Measurements from ENCODE around the gene DENND2A.
"Not testable (repeated sequence)": the region's sequence is repeated elsewhere in the genome, so short reads cannot be mapped to it uniquely, and the experiment has no call there.

Gene DENND2A

GRCh38 chr7:140581411-140581810 is 59.2 kb downstream of the DENND2A start:
- DNase-seq = no peak

- no peak for DNase-seq
Measured at GRCh38 chr7:140577651-140578050, 63.0 kb downstream of the DENND2A start.

GRCh38 chr7:140576589-140576988 is 64.0 kb downstream of the DENND2A start:
- no peak for DNase-seq

GRCh38 chr7:140571538-140572122 is 69.0 kb downstream of the DENND2A start:
- DNase-seq = no peak

GRCh38 chr7:140570120-140570519 is 70.5 kb downstream of the DENND2A start:
- no peak for DNase-seq

- no peak for DNase-seq
Measured at GRCh38 chr7:140568021-140568813, 72.4 kb downstream of the DENND2A start.

- not testable (repeated sequence) for DNase-seq
Measured at GRCh38 chr7:140566186-140566585, 74.4 kb downstream of the DENND2A start.

GRCh38 chr7:140565761-140566160 is 74.9 kb downstream of the DENND2A start:
- DNase-seq = not testable (repeated sequence)

GRCh38 chr7:140564643-140565042 is 76.0 kb downstream of the DENND2A start:
- DNase-seq = no peak

- no peak for DNase-seq
Measured at GRCh38 chr7:140562926-140563481, 77.6 kb downstream of the DENND2A start.

GRCh38 chr7:140559410-140559809 is 81.2 kb downstream of the DENND2A start:
- no peak for DNase-seq

GRCh38 chr7:140557809-140558518 is 82.6 kb downstream of the DENND2A start:
- no peak for DNase-seq

GRCh38 chr7:140557069-140557468 is 83.5 kb downstream of the DENND2A start:
- no peak for DNase-seq

GRCh38 chr7:140553236-140553635 is 87.4 kb downstream of the DENND2A start:
- DNase-seq = not testable (repeated sequence)

- no peak for DNase-seq
Measured at GRCh38 chr7:140552240-140552679, 88.4 kb downstream of the DENND2A start.

- no peak for DNase-seq
Measured at GRCh38 chr7:140551355-140552239, 89.0 kb downstream of the DENND2A start.

- no peak for DNase-seq
Measured at GRCh38 chr7:140546947-140547346, 93.7 kb downstream of the DENND2A start.

GRCh38 chr7:140544388-140544826 is 96.2 kb downstream of the DENND2A start:
- no peak for DNase-seq

- DNase-seq = no peak
Measured at GRCh38 chr7:140542228-140542603, 98.4 kb downstream of the DENND2A start.

GRCh38 chr7:140541513-140542227 is 98.9 kb downstream of the DENND2A start:
- no peak for DNase-seq

GRCh38 chr7:140541176-140541512 is 99.5 kb downstream of the DENND2A start:
- no peak for DNase-seq
